HG02973 (cell line): Measurements from ENCODE around the gene CDKL5.
A peak's percentile ranks its signal among the peaks of the same experiment; 100 is the strongest.
"Not testable (repeated sequence)": the region's sequence is repeated elsewhere in the genome, so short reads cannot be mapped to it uniquely, and the experiment has no call there.

Source experiments
- ATAC-seq: cut with Tn5 transposase; IDR thresholded peaks from one replicate; pipeline ENCODE4 v1.9.1; 2021; ENCODE audit warnings: moderate library complexity; ENCODE audit not compliant: unreplicated experiment

The CDKL5 gene

DNA sequence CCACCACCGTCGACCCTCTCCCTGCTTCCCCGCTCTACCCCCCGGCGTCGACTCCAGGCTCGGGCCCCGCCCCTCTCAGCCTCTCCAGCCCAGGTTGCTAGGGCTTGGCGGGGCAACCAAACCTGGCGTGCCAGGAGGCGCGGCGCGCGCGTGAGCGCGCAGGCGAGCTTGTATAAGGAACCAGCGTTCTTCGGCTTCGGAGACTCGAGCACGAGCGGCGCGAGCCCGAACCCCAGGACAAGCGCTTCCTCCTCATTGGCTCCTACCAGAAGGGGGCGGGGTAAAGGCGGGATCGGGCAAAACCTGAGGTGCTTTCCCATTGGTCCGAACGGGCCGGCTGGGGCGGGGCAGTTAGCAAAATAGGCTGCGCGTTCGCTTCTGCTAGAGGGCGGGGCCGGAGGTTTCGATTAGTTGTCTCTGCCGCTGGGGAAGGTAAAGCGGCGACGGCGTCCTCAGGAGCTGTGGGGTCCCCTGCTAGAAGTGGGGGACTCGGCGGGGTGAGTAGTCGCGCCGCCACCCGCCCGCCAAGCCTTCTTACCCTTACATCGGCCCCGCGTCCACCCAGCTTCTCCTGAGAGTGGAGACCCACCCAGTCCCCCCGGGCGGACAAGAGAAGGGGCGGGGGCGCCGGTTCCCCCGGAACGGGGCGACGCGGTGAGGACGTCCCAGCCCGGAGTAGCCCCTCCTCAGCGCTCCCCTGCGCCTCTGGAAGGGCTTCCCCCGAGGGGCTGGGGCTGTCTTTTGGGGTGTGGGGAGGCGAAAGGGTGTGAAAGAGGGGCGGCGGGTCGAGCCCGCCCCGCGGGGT, at the start of gene CDKL5:
CDKL5 (plus strand) TSS at position 410 of the 805 bp plus-strand sequence. CDS start 81,489 bp downstream, outside the sequence.
- peak; percentile 95 for ATAC-seq

DNA sequence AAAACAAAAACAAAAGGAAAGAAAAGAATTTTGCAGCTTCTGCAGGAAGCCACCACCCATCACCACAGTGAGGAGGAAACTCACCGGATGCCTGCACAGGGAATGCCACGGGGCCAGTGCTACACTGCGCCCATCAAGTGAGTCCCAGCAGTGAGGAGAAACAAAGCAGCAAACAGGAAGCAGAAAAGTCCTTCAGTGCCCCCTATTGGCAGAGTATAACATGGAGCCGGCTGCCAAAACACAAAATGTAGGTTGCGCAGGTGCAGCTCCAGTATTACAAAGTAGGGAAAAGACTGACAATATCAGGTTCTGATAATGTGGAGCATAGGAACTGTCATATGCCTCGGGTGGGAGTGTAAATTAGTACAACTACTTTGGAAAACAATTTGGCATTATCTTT, 47.6 kb upstream of the CDKL5 start:
- ATAC-seq = no peak

DNA sequence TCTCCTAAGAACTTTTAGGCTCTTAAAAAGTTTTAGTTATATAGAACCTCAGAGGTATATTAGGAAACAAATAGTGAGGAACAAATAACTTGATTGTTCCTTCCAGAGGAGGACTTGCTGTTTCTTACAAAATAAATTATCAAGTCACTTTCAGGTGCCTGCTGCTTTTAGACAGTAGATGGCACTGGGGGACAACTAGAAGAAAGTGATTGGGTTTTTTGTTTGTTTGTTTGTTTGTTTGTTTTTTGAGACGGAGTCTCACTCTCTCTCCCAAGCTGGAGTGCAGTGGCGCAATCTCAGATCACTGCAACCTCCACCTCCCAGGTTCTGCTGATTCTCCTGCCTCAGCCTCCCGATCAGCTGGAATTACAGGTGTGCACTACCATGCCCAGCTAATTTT, 35.4 kb upstream of the CDKL5 start:
- ATAC-seq = no peak

DNA sequence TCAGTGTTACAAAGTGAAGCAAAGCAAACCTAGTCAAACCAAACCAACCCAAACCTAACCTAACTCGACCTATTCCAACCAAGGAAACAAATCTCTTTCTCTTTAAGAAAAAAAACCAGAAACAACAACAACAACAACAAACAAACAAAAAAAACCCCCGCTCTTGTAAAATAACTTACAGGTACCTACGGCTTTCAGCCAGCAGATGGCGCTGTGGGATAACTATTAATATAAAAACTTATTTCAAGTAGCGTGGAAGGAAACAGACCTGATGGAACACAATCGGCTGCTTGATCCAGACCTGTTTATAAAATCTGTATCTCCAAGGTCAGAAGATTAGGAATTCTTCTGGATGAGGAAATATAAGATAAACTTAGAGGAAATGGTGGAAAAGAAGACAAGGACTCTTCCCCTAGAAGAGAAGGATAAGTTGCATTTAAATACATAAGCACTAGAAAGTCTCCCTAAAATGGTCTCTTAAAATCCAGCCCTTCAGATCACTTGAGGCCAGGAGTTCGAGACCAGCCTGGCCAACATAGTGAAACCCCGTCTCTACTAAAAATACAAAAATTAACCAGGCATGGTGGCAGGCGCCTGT, 34.4 kb upstream of the CDKL5 start:
- no peak for ATAC-seq

DNA sequence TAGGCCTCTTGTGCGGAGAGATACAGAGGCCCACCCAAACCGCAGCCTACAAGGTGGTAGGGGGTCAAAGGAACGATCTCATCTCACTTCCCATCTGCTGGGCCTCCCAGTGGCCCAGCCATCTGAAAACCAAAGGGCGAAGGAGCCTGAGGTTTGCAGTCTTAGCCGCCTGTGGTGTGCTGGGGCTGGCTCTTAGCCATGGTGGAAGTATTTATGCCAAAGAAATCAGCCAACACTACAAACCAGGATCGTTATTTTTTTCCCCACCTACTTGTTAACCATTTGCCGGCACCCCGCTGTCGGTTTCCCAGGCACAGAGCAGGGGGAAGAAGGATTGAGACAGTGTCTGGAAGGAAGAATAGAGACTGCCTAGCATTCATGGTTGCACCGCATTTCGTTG, 30.9 kb upstream of the CDKL5 start:
- no peak for ATAC-seq

DNA sequence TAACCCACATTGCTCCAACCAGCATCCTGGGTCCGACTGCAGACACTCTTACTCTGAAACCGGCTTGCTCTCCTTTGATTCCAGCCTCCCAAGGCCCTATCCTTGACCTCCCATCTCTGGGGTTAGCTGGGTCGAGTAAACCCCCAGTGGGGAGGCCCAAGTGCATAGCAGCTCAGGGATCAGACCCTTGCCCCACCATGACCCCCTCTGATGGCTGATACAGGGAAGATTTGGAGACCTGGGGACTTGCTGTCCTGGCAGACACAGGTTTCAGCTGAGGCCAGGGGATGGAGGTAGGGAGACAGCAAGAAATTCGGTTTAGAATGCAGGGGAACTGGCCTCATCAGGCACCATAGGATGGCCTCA, 23.6 kb upstream of the CDKL5 start:
- ATAC-seq = no peak

DNA sequence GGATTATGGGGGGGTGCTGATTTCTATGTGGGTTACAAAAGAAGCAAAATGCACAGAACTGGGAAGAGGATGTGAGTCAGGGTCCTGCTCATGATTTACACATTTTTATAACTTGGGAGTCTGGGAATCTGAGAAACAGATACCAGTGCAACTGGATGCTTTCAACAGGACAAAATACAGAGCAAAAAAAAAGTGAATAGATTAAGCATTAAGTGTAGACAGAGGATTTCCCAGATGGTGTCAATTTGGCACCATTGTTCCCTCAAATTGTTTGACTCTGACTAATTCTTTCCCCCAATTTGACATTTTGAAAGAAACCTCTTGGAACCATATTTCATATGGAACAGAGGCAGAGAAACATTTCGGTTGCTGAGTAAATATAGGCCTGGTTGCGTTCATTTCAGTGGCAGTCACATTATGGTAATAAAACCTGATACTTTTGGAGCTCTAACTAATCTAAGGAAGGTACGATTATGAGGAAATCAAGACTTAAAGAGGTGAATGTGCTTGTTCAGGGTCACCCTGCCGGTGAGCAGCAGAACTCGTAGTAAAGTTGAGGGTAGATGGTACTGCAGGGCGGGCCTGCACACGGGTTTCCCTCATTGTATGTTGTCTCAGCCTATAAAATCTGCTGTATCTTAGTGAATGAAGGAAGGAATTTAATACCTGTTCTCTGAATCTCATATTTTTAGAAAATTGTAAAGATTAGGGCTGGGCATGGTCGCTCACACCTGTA, 18.7 kb upstream of the CDKL5 start:
- no peak for ATAC-seq

DNA sequence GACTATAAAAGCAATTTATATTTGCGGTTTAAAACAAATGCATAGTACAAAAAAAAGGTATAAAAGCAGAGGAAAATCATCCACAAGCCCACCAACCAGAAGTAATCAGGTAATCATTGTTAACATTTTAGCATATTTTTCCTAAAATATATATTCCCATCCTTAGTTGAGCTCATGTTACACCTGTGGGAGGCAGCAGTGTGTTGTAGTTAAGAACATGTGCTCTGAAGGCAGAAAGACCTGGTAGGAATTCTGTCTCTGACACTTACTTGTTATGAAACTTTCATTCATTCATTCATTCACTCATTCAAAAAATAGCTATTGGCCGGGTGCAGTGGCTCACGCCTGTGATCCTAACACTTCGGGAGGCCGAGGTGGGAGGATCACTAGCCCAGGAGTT, 15.4 kb upstream of the CDKL5 start:
- no peak for ATAC-seq

DNA sequence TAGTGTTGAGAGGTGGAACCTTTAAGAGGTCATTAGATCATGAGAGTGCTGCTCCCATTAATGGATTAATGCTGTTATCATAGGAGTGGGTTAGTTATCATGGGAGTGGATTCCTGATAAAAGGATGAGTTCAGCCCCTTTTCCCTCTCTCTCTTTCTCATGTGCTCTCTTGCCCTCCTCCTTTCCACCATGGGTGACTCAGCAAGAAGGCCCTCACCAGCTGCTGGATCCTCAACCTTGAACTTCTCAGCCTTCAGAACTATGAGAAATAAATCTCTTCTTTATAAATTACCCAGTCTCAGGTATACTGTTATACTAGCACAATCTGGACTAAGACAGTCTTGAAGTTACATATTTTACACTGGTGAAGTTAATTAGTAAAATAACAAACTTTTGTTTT, 10.0 kb upstream of the CDKL5 start:
- no peak for ATAC-seq

DNA sequence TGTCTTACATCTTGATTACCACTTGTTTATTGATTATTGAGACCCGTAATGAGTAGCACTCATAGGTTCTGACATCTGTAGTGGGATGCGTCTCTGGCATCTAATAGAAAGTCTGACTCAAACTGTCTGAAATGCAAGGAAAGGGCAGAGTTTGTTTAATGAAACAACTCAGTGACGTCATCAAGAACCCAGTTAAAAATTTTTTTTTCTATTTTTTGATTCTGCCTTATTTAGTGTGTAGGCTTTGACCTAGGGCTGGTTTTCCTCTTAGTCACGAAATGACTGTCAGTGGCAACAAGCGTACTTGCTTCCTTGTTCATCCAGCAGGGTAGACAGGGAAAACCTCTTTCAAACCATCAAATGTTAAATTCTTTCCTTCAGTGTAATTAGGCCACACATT, 3.1 kb upstream of the CDKL5 start:
- no peak for ATAC-seq

DNA sequence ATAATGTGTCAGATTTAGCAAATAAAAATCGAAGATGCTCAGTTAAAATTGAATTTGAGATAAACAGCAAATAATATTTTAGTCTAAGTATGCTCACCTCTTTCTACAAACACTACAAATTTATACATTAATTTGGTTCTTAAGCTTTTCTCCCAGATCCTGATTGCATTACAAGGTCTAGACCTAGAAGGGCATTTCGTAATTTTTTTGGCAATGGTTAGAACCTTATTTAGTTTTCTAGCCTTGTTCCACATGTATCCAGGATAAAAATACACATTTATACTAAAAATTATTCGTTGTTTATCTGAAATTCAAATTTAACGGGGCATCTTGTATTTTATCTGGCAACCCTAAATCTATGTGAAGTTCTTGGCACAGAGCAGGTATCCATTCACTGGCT, 2.5 kb upstream of the CDKL5 start:
- ATAC-seq = no peak

DNA sequence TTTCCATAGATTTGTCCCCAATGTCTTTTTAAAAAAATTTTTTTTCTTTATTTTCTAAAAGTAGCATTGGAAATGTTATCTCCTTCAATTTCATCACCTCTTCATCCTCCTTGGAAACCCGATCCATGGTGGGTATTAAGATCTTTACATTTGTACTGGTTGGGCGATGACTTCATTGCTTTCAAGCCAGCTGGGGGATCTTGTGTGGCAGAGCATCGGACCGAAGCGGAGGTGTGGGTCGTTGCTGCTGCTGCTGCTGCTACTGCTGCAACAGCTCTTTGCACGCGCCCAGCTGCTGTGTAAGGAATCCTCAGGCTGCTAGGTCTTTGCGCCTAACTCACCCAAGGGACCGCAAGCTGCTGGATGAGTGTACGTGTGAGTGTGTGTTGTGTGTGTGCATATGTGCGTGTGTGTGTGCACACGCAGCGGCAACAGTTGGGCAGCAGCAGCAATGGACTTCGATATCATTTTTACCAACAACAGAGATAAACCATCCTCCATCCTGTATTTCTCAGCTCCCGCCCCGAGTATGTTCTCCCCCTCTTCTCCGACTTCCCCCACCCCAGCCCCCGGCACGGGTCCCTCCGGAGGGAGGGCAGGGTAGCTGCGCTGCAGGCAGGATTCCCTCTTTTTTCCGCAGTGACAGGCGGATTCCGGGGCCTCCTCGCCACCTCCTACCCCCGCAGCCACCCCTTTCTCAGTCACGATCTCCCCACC, 768 bp upstream of the CDKL5 start:
- peak; percentile 21 for ATAC-seq

DNA sequence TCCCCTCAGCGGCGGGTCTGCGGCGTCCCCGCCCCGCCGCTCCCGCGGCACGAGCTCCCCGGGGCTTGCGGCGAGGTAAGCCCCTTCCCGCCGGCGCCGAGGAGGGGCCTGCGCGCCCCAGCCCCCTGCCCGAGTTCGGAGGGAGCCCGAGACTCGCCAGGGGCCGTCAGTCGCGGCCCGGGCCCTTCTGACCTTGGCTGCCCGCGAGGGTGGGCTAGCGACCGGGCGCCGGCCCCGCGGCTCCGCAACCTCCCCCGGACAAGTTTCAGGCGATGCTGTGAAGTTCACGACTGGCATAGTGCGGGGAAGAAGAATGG, 554 bp downstream of the CDKL5 start:
- peak; percentile 2 for ATAC-seq

DNA sequence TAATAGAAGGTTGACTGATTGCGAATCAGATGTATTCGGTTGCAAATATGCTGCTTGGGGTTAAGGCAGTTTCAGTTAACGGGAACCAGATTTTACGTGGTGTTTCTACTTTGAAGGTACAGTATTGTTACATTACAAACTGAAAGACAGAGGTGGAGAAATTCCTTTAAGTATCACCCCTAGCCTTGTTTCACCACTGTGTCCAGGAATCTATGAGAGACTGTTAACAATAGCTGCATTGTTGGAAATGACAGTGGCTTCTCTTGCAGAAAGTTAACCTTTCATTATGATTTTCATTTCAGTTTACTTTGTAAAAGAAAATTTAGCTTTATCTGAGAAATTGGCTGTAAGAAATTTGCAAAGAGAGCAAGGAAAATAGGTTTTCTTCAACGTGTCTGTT, 2.6 kb downstream of the CDKL5 start:
- ATAC-seq = no peak

DNA sequence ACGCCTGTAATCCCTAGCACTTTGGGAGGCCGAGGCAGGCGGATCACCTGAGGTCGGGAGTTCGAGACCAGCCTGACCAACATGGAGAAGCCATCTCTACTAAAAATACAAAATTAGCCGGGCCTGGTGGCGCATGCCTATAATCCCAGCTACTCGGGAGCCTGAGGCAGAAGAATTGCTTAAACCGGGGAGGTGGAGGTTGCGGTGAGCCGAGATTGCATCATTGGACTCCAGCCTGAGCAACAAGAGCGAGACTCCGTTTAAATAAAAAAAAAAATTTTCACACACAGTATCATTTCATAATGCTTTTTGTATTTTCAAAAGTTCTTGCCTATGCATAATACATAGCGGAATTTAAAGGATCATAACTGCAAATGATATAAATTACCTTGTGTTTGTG, 7.9 kb downstream of the CDKL5 start:
- ATAC-seq = not testable (repeated sequence)

DNA sequence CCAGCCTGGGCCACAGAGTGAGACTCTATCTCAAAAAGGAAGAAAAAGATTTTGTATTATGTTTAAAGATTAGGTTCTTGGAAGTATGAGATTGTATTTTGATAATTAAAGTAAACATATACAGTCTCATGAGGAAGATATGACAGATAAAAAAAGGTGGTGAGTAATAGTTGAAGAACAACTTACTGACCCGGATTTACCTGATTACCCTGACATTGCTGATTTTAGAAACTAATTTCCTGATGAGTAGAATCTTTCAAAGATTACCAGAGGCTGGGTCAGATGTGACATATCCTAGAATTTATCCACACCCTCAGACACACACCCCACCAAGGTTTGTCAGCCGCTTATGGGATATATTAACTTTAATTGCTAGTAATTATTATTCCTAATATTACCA, 9.5 kb downstream of the CDKL5 start:
- no peak for ATAC-seq

DNA sequence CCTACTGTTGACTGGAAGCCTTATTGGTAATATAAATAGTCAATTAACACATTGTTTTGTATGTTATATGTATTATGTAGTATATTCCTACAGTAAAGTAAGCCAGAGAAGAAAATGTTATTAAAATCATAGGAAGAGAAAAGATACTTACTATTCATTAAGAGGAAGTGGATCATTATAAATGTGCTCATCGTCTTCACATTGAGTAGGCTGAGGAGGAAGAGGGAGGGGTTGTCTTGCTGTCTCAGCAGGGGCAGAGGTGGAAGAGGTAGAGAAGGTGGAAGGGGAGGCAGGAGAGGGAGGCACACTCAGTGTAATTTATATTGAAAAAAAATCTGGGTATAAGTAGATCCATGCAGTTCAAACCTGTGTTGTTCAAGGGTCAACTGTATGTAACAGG, 10.6 kb downstream of the CDKL5 start:
- ATAC-seq = no peak

DNA sequence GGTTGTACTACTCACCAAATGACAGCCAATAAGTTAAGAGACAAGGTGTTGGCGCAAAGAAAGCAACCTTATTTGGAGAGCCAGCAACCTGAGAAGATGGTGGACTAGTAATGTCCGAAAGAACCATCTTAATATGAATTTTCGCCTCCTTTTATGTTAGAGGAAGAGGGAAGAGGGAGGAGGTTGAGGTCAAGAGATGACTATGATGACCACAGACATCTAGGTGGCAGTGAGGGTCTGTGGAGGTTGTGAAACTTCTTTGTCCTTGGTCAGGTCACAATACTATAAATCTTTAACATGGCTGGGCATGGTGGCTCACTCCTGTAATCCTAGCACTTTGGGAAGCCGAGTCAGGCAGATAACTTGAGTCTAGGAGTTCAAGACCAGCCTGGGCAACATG, 15.4 kb downstream of the CDKL5 start:
- no peak for ATAC-seq

DNA sequence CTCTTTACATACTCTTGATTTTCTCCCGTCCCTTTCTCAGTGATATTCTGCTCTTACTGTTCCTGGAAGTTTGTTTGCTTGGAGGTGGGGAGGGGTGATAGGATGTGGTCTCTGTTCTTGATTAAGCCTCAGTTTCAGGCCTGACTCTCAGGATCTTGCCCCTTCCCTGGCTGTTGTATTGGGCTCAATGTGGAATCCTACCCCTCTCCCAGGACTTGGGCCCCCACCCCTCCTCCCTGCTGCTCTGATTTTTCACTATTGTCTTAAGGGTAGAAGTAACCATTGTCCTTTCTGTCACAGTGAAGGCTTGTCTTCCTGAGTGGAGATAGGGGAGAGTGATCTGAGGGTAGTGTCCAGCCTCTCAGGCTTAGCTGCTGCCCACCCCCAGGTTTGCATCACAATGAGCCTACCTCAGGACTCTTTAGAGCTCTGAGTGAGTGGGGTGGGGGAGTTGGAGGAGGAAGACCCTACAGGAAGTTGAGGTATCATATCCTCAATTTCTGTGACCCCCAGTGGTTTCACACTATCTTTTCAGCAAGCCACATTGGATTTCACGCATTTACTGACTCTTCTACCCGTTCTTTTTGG, 16.5 kb downstream of the CDKL5 start:
- ATAC-seq = no peak

DNA sequence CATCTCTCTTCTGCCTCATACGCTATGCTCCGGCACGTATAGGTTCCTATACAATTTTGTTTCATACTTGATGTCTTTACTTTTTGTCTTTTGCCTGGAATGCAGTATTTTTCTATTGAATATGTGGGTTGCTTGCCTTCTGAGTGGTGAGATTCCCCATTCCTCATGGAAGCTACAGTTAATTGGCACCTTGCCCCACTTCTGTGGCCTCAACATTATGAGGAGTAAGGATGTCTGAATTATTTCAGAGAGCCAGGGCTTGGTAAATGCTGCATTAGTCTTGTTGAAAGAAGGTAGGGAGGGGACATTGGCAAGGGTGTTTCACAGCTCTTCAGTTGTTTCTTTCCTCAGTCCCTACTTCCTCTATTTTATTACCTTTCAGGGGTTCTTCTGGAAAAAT, 23.0 kb downstream of the CDKL5 start:
- no peak for ATAC-seq

DNA sequence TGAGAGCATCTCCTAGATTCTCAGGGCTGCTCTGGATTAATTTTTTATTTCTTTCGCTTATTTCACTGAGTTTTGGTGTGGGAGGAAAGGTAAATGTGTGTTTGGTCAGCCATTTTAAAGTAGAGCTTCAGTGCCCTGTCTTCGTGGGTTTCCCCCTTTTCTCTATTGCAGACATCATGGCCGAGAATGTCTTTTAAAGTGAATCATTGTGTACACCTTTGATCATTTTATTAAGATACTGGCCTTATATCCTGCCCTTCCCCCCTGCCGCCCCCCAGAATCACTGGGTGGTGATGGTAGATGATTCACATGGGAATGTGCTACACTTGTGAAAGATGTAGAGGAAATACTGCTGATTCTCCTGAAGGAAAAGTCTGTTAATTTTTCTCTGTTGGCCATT, 23.8 kb downstream of the CDKL5 start:
- no peak for ATAC-seq
